Fibroblast of lung (primary cell): ENCODE results near the gene ACTR8.

Experiments
- CTCF ChIP-seq, 2 donors: IDR thresholded peaks in 1 of 2; conservative IDR thresholded peaks in 1 of 2; 1 replicate in 1 of 2; 2 replicates in 1 of 2; pipeline ENCODE4 v1.5.1; 2011 to 2012; ENCODE audit warnings: low read length in 2 of 2, control low read depth in 1 of 2, inconsistent platforms in 1 of 2, low read depth in 1 of 2, mild to moderate bottlenecking in 1 of 2
- EZH2 ChIP-seq: IDR thresholded peaks from 2 replicates; pipeline ENCODE4 v1.5.1; 2012; ENCODE audit warnings: low read length, control low read depth, mild to moderate bottlenecking; ENCODE audit errors: missing control alignments

- TF ChIP-seq CTCF (conservative IDR thresholded peaks at IDR 0.05 in 1 of 2, IDR thresholded peaks at IDR 0.05 in 1 of 2; ENCODE audit: low read depth in 1 of 2, low read length in 2 of 2) (no peak), EZH2 (no peak)
Observed at GRCh38 chr3:53850895-53851294, 31.1 kb downstream of the ACTR8 start.
